Mucosa of stomach (tissue), 1 donor: ENCODE data around the gene IRAK1.

ENCODE experiments used
- H3K27me3 ChIP-seq: one replicate; pipeline ENCODE4 v1.7.0; 2013; ENCODE audit warnings: mild to moderate bottlenecking, low read length; ENCODE audit not compliant: control insufficient read depth, insufficient read depth
- H3K36me3 ChIP-seq: one replicate; pipeline ENCODE4 v1.7.0; 2013; ENCODE audit warnings: low read length; ENCODE audit not compliant: control insufficient read depth, insufficient read depth
- H3K4me1 ChIP-seq: one replicate; pipeline ENCODE4 v1.7.0; 2013; ENCODE audit warnings: mild to moderate bottlenecking, low read length; ENCODE audit not compliant: control insufficient read depth, insufficient read depth
- H3K4me3 ChIP-seq: one replicate; pipeline ENCODE4 v1.7.0; 2013; ENCODE audit warnings: low read length
- H3K9ac ChIP-seq: one replicate; pipeline ENCODE4 v1.7.0; 2013; ENCODE audit warnings: mild to moderate bottlenecking, low read length, moderate library complexity
- H3K9me3 ChIP-seq: one replicate; pipeline ENCODE4 v1.7.0; 2013; ENCODE audit warnings: mild to moderate bottlenecking, low read length, moderate library complexity; ENCODE audit not compliant: control insufficient read depth
- donor health status: Pancreatic carcinoma.

Gene IRAK1

GRCh38 chrX:154014429-154015380, 5.0 kb downstream of the IRAK1 start:
- peaks cover 9% of the 10 kb centered on the region for H3K4me1 ChIP-seq
- no peaks in the 10 kb centered on the region for H3K27me3 ChIP-seq
- no peaks in the 10 kb centered on the region for H3K36me3 ChIP-seq
- H3K9me3 ChIP-seq, result no peaks in the 10 kb centered on the region
- H3K4me3 ChIP-seq, result no peak overlapping the region
- no peak overlapping the region for H3K9ac ChIP-seq

- Histone ChIP-seq H3K4me1 (peaks cover 9% of the 10 kb centered on the region), H3K27me3 (no peaks in the 10 kb centered on the region), H3K4me3 (no peak overlapping the region), H3K36me3 (no peaks in the 10 kb centered on the region), H3K9me3 (no peaks in the 10 kb centered on the region), H3K9ac (no peak overlapping the region)
These were observed 5.9 kb downstream of the IRAK1 start for GRCh38 chrX:154013614-154014360.

DNA sequence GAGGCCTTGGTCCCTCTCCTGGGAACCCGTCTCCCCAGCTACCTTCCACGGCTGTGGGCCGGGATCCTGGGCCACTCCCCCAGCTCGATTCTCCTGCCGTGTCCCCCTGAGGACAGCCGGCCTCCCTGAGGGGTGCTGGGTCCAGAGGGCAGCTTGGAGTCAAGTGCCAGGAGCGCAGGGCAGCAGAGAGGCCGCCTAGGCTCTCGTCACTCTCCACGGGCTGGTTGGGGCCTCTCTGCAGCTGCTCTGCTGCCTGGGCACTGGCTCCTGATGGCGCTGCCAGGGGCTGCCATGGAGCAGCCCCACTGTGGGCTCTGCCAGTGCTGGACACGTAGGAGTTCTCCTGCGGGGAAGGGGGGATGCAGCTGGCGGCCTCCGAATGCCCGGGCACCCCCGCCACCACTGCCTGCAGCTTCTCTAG, 6.7 kb downstream of the IRAK1 start:
- H3K36me3 ChIP-seq, result no peaks in the 10 kb centered on the region
- no peaks in the 10 kb centered on the region for H3K9me3 ChIP-seq
- no peaks in the 10 kb centered on the region for H3K27me3 ChIP-seq
- H3K4me1 ChIP-seq, result peaks cover 2% of the 10 kb centered on the region
- no peak overlapping the region for H3K4me3 ChIP-seq
- no peak overlapping the region for H3K9ac ChIP-seq

DNA sequence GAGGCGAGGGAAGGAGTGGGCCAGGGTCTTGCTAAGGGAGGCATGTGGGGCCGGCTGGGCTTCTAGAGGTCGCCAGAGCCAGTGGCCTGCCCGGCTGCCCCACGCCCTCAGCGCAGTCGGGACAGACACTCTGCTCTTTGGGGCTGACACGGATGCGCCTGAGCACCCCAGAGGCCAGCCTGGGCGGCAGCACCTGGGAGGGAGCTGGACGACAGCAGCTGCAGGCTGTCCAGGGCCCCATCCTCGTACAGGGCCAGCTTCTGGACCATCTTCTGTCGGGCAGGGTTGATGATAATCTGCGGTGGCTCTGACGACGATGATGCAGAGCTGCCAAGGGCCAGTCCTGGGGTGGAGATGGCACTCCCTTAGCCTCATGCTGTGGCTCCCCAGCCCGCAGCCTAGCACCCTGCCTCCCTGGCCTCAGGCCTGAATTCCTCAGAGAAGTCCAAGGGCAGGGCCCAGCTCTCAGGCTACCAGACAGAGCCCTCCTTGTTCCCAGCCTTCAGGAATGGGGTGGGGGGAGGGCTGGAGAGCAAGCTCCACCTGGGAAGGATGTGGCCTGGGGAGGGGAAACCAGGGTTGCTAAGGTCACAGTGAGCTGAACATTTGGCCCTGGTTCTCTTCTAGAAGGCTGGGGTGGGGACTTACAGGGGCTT, 7.2 kb downstream of the IRAK1 start:
- Histone ChIP-seq H3K4me3 (no peak overlapping the region), H3K27me3 (no peaks in the 10 kb centered on the region), H3K36me3 (no peaks in the 10 kb centered on the region), H3K9me3 (no peaks in the 10 kb centered on the region), H3K9ac (no peak overlapping the region), H3K4me1 (no peaks in the 10 kb centered on the region)

DNA sequence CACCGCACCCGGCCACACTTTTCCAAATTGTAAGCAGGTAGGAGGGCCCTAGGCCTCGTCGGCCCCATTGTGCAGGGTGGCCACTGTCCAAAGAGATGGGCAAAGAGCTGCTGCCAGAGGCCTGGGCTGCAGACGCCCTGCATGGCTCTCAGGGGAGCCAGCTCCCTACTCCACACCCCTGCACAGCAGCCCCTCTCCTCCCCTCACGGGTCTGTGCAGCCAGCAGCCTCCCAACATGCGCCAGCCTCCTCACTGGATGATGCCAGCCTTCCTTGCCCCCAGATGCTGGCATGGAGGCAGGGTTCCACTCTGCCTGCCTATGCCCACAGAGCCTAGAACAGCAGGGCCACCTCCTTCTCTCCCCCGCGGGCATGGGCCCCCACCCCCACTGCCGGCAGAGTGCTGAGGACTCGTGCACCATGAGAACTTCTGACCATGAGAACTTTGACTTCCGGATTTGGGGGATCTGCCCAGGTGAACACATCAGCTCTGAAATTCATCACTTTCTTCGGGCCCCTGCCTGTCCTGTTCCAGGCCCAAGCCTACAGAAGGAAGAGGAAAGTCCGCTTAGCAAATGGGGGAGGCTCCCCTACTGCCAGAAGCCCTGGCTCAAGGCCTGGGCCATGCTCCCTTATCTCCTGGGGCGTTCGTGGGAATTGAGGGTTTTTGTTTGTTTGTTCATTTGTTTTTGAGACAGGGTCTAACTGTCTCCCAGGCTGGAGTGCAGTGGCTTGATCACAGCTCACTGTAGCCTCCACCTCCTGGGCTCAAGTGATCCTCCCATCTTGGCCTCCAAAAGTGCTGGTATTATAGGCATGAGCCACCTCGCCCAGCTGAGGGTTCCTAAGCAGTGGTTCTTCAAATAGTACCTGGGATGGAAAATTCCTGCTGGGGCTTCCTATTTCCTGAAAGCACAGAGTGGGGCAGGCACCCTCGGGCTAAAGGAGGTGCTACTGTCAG, 8.0 kb downstream of the IRAK1 start:
- no peak overlapping the region for H3K9ac ChIP-seq

DNA sequence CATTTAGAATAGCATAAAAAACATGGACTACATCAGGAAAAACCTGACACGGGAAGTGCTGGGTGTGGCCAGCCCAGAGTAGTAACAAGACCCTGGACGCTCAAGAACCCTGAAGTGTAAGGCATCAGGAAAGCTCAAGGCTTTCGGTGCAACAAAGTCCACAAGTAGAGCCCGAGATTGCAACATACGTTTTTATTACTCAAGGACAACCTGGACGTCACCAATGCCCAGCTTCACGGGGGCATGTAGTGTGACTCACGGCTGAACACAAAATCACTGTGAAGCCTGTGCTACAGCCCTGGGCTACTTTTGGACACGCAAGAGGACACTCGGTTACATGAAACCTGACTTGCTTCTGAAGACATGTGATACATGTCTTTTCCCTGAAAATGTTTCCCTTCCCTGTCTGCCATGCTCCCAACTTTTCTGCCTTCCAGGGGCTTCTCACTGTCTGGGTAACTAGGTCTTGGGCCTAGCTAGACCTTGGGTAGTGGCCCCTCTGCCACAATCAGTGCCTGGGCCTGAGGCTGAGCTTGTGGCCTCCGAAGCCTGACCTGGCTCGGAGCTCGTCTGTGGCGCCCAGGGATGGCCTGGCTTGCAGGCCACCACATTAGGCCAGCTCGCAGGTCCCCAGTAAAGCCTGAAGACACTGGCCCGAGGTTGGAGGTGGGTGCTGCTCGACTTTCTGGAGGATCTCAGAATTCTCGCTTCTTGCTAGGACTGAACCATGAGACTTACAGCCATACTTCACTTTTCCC, 9.2 kb downstream of the IRAK1 start:
- H3K36me3 ChIP-seq, result no peaks in the 10 kb centered on the region

More for the DNA sequence above, 8.0 kb downstream of the IRAK1 start:
- H3K9me3 ChIP-seq, result no peaks in the 10 kb centered on the region
- H3K4me3 ChIP-seq, result no peak overlapping the region
- no peaks in the 10 kb centered on the region for H3K36me3 ChIP-seq
- no peaks in the 10 kb centered on the region for H3K4me1 ChIP-seq
- H3K27me3 ChIP-seq, result no peaks in the 10 kb centered on the region

GRCh38 chrX:154008521-154008920, 11.2 kb downstream of the IRAK1 start:
- no peak overlapping the region for H3K4me3 ChIP-seq
- H3K4me1 ChIP-seq, result no peaks in the 10 kb centered on the region
- no peaks in the 10 kb centered on the region for H3K27me3 ChIP-seq
- H3K9ac ChIP-seq, result no peak overlapping the region
- no peaks in the 10 kb centered on the region for H3K9me3 ChIP-seq
- no peaks in the 10 kb centered on the region for H3K36me3 ChIP-seq

More for the DNA sequence above, 9.2 kb downstream of the IRAK1 start:
- Histone ChIP-seq H3K27me3 (no peaks in the 10 kb centered on the region), H3K4me1 (no peaks in the 10 kb centered on the region), H3K9me3 (no peaks in the 10 kb centered on the region), H3K9ac (no peak overlapping the region), H3K4me3 (no peak overlapping the region)

GRCh38 chrX:154006947-154007346, 12.8 kb downstream of the IRAK1 start:
- Histone ChIP-seq H3K4me3 (no peak overlapping the region), H3K9me3 (no peaks in the 10 kb centered on the region), H3K4me1 (peaks cover 5% of the 10 kb centered on the region), H3K36me3 (no peaks in the 10 kb centered on the region), H3K27me3 (no peaks in the 10 kb centered on the region), H3K9ac (no peak overlapping the region)

DNA sequence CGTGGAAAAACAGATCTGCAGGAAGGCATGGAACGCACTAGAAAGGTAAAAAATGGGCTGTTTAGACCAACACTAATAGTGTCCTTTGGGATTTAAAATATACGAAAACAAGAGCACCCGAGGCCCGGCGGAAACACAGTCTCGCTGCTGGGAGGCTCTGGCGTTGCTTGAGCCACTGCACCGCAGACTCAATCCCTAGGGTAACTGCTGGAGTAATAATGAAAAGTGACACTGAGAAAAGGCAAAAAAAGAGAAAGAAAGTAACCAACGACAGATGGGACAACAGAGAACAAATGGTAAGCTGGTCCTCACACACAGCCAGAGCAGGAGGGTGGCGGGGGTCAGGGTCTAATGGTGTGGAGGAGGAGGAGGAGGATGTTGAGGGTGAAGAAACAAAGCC, 15.4 kb downstream of the IRAK1 start:
- Histone ChIP-seq H3K9ac (no peak overlapping the region), H3K27me3 (no peaks in the 10 kb centered on the region)

DNA sequence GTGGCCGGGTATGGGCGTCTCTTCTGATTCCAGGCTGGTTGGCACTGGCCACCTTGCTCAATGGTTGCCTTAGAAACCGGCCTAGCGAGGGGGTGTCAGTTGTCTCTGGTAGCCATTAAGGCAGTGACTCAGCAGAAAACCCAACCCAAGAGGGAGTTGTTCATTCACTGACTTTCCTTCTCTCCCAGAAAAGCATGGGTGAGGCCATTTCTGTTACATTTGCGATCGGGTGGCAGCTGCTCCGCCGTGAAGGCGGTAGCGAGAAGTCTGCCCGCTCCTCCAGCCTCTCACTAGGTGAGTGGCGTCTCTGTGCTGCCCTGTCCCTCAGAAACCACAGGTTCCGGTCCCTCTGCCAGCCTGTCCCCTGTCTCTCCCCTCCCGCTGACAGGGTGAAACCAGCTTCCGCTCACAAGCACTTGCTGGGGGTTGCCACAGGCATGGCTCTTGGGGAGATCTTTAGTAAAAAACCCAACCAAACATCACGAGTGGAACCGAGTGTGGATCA, 17.4 kb downstream of the IRAK1 start:
- H3K9ac ChIP-seq, result no peak overlapping the region
- no peaks in the 10 kb centered on the region for H3K27me3 ChIP-seq
- no peak overlapping the region for H3K4me3 ChIP-seq
- no peaks in the 10 kb centered on the region for H3K36me3 ChIP-seq
- peaks cover 5% of the 10 kb centered on the region for H3K4me1 ChIP-seq
- no peaks in the 10 kb centered on the region for H3K9me3 ChIP-seq

More for the DNA sequence above, 15.4 kb downstream of the IRAK1 start:
- no peaks in the 10 kb centered on the region for H3K9me3 ChIP-seq
- H3K4me1 ChIP-seq, result peaks cover 5% of the 10 kb centered on the region
- H3K4me3 ChIP-seq, result no peak overlapping the region
- H3K36me3 ChIP-seq, result no peaks in the 10 kb centered on the region
